OCI-LY3 (cell line): Measurements from ENCODE around the gene AADAC.
"Not testable (repeated sequence)": the region's sequence is repeated elsewhere in the genome, so short reads cannot be mapped to it uniquely, and the experiment has no call there.

Experiments
- H2AFZ ChIP-seq: fragments of 200-600, 300-600 bp; shearing (Covaris generic); 2 replicates; pipeline ENCODE4 v1.6.0; 2014; ENCODE audit warnings: antibody characterized with exemption, low read depth, low read length
- H3K27ac ChIP-seq: fragments of 200-600, 300-600 bp; sonication (generic); 2 replicates; pipeline ENCODE4 v1.5.1; 2014; ENCODE audit warnings: mild to moderate bottlenecking, low read length, moderate library complexity, mixed read lengths
- H3K27me3 ChIP-seq: fragments of 200-600, 300-600 bp; sonication (generic); 2 replicates; pipeline ENCODE4 v1.6.1; 2014; ENCODE audit warnings: low read depth, low read length, mixed read lengths
- H3K36me3 ChIP-seq: fragments of 200-600, 300-600 bp; sonication (generic); replicated peaks from 2 replicates; pipeline ENCODE3; 2014; ENCODE audit warnings: low read depth, low read length, mixed read lengths
- H3K4me1 ChIP-seq: fragments of 300-600, 200-600 bp; sonication (generic); 2 replicates; pipeline ENCODE4 v1.6.1; 2014; ENCODE audit warnings: low read length, mixed read lengths
- H3K4me2 ChIP-seq: fragments of 200-600, 300-600 bp; sonication (generic); 2 replicates; pipeline ENCODE4 v1.6.1; 2014; ENCODE audit warnings: low read length, mixed read lengths
- H3K4me3 ChIP-seq: fragments of 300-600, 200-600 bp; sonication (generic); 2 replicates; pipeline ENCODE4 v1.5.1; 2014; ENCODE audit warnings: antibody characterized with exemption, mild to moderate bottlenecking, low read length, moderate library complexity
- H3K79me2 ChIP-seq: fragments of 300-600, 200-600 bp; shearing (Covaris generic); 2 replicates; pipeline ENCODE4 v1.6.1; 2014; ENCODE audit warnings: mild to moderate bottlenecking, low read length, mixed read lengths
- H3K9ac ChIP-seq: fragments of 300-600, 200-600 bp; shearing (Covaris generic); 2 replicates; pipeline ENCODE4 v1.6.0; 2014; ENCODE audit warnings: mild to moderate bottlenecking, low read length, moderate library complexity
- H3K9me3 ChIP-seq: fragments of 200-600, 300-600 bp; shearing (Covaris generic); 2 replicates; pipeline ENCODE4 v1.6.1; 2014; ENCODE audit warnings: low read length, mixed read lengths; ENCODE audit not compliant: insufficient read depth
- H4K20me1 ChIP-seq: fragments of 200-600, 300-600 bp; sonication (generic); 2 replicates; pipeline ENCODE4 v1.6.1; 2016; ENCODE audit warnings: low read length, mixed read lengths; ENCODE audit not compliant: insufficient read depth
- EZH2phosphoT487 ChIP-seq: fragments of 200-600 bp; shearing (Covaris generic); IDR thresholded peaks from 2 replicates; pipeline ENCODE4 v1.6.1; 2018; ENCODE audit warnings: antibody characterized with exemption, mixed run types, low read depth
- TF ChIP-seq, protein P1 (sequence below): fragments of 200-600, 300-600 bp; sonication (generic); IDR thresholded peaks from 2 replicates; pipeline ENCODE4 v1.5.1; 2014; ENCODE audit warnings: antibody characterized with exemption, low read length, low read depth

The AADAC gene

DNA sequence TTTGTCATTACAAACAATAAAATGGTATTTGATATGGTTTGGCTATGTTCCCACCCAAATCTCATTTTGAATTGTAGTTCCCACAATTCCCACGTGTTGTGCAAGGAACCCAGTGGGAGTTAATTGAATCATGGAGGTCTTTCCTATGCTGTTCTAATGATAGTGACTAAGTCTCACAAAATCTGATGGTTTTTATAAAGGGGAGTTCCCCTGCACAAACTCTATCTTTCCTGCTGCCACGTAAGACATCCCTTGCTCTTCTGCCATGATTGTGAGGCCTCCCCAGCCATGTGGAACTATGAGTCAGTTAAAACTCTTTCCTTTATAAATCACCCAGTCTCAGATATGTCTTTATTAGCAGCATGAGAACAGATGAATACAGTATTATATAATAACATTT is 15.4 kb upstream of the AADAC start:
- Histone ChIP-seq H3K4me2 (no peak overlapping the region), H3K27ac (no peak overlapping the region), H3K36me3 (no peaks in the 10 kb centered on the region), H3K4me1 (no peaks in the 10 kb centered on the region), H4K20me1 (no peaks in the 10 kb centered on the region), H3K9me3 (no peaks in the 10 kb centered on the region), H3K79me2 (no peaks in the 10 kb centered on the region), H3K9ac (no peak overlapping the region), H2AFZ (no peak overlapping the region), H3K4me3 (no peak overlapping the region), H3K27me3 (no peaks in the 10 kb centered on the region)
- TF ChIP-seq, protein P1, sequence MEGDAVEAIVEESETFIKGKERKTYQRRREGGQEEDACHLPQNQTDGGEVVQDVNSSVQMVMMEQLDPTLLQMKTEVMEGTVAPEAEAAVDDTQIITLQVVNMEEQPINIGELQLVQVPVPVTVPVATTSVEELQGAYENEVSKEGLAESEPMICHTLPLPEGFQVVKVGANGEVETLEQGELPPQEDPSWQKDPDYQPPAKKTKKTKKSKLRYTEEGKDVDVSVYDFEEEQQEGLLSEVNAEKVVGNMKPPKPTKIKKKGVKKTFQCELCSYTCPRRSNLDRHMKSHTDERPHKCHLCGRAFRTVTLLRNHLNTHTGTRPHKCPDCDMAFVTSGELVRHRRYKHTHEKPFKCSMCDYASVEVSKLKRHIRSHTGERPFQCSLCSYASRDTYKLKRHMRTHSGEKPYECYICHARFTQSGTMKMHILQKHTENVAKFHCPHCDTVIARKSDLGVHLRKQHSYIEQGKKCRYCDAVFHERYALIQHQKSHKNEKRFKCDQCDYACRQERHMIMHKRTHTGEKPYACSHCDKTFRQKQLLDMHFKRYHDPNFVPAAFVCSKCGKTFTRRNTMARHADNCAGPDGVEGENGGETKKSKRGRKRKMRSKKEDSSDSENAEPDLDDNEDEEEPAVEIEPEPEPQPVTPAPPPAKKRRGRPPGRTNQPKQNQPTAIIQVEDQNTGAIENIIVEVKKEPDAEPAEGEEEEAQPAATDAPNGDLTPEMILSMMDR = no peak
- TF ChIP-seq EZH2phosphoT487 = no peak

GRCh38 chr3:151800431-151800830 is 13.5 kb upstream of the AADAC start:
- no peaks in the 10 kb centered on the region for H3K27me3 ChIP-seq
- TF ChIP-seq EZH2phosphoT487 = no peak
- TF ChIP-seq, protein P1 = no peak
- no peaks in the 10 kb centered on the region for H3K4me1 ChIP-seq
- no peak overlapping the region for H3K4me3 ChIP-seq
- no peak overlapping the region for H2AFZ ChIP-seq
- H3K9ac ChIP-seq = no peak overlapping the region
- no peaks in the 10 kb centered on the region for H3K9me3 ChIP-seq
- H3K79me2 ChIP-seq = no peaks in the 10 kb centered on the region
- no peaks in the 10 kb centered on the region for H4K20me1 ChIP-seq
- H3K36me3 ChIP-seq = no peaks in the 10 kb centered on the region
- H3K4me2 ChIP-seq = no peak overlapping the region
- H3K27ac ChIP-seq = no peak overlapping the region

DNA sequence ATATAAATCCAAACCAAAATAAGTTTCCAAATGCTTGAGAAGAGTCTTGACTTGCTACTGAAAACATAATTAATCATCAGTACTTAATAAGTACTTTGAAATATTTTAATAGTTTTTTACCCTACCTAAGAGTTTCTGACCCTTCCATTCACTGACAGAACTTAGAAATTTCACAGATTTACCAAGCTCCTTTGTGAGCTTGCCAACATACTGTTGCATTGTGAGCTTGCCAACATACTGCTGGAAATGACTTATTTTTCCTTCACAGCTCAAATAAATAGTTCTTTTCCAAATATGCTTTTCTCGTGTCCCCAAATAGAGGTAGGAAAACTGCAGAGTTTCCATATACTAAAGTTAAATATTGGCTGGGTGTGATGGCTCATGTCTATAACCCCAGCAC is 9.6 kb upstream of the AADAC start:
- TF ChIP-seq, protein P1 = no peak
- no peak for TF ChIP-seq EZH2phosphoT487
- Histone ChIP-seq H3K4me3 (no peak overlapping the region), H3K27ac (no peak overlapping the region), H3K27me3 (no peaks in the 10 kb centered on the region), H3K9me3 (no peaks in the 10 kb centered on the region), H3K36me3 (no peaks in the 10 kb centered on the region), H3K9ac (no peak overlapping the region), H2AFZ (no peak overlapping the region), H4K20me1 (no peaks in the 10 kb centered on the region), H3K4me2 (no peak overlapping the region), H3K79me2 (no peaks in the 10 kb centered on the region), H3K4me1 (no peaks in the 10 kb centered on the region)

GRCh38 chr3:151806838-151807237 is 7.1 kb upstream of the AADAC start:
- H3K4me1 ChIP-seq = no peaks in the 10 kb centered on the region
- H3K9ac ChIP-seq = no peak overlapping the region
- no peaks in the 10 kb centered on the region for H3K27me3 ChIP-seq
- no peak overlapping the region for H3K27ac ChIP-seq
- no peak overlapping the region for H2AFZ ChIP-seq
- no peaks in the 10 kb centered on the region for H4K20me1 ChIP-seq
- no peak overlapping the region for H3K4me3 ChIP-seq
- no peaks in the 10 kb centered on the region for H3K36me3 ChIP-seq
- H3K4me2 ChIP-seq = no peak overlapping the region
- H3K9me3 ChIP-seq = no peaks in the 10 kb centered on the region
- H3K79me2 ChIP-seq = no peaks in the 10 kb centered on the region
- no peak for TF ChIP-seq EZH2phosphoT487
- TF ChIP-seq, protein P1 = no peak

- not testable (repeated sequence) for H3K27ac ChIP-seq, H3K9ac ChIP-seq, H3K9me3 ChIP-seq, H2AFZ ChIP-seq, H3K27me3 ChIP-seq, H4K20me1 ChIP-seq, H3K36me3 ChIP-seq, H3K4me1 ChIP-seq, H3K4me3 ChIP-seq, H3K79me2 ChIP-seq, H3K4me2 ChIP-seq
Observed at GRCh38 chr3:151808926-151809325, 5.0 kb upstream of the AADAC start.
